OCI-LY3 (cell line): Measurements from ENCODE around the gene TCF12.

Source experiments
- EZH2phosphoT487 ChIP-seq: fragments of 200-600 bp; shearing (Covaris generic); IDR thresholded peaks from 2 replicates; pipeline ENCODE4 v1.6.1; 2018; ENCODE audit warnings: antibody characterized with exemption, mixed run types, low read depth
- TF ChIP-seq, protein P1 (sequence below): fragments of 200-600, 300-600 bp; sonication (generic); IDR thresholded peaks from 2 replicates; pipeline ENCODE4 v1.5.1; 2014; ENCODE audit warnings: antibody characterized with exemption, low read length, low read depth

DNA sequence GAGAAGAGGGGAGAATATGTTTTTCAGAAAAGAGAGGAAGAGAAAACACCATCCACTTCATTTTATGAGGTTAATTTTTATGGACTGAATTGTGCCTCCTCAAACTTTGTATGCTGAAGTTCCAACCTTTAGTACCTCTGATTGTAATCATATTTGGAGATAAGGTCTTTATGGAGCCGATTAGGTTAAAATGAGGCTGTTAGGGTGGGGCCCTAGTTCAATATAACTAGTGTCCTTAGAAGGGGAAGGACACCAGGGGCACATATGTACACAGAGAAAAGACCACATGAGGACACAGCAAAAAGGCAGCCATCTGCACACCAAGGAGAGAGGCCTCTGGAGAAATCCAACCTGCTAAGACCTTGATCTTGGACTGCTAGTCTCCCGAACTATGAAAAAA, 38.9 kb upstream of the TCF12 start:
- TF ChIP-seq, protein P1, sequence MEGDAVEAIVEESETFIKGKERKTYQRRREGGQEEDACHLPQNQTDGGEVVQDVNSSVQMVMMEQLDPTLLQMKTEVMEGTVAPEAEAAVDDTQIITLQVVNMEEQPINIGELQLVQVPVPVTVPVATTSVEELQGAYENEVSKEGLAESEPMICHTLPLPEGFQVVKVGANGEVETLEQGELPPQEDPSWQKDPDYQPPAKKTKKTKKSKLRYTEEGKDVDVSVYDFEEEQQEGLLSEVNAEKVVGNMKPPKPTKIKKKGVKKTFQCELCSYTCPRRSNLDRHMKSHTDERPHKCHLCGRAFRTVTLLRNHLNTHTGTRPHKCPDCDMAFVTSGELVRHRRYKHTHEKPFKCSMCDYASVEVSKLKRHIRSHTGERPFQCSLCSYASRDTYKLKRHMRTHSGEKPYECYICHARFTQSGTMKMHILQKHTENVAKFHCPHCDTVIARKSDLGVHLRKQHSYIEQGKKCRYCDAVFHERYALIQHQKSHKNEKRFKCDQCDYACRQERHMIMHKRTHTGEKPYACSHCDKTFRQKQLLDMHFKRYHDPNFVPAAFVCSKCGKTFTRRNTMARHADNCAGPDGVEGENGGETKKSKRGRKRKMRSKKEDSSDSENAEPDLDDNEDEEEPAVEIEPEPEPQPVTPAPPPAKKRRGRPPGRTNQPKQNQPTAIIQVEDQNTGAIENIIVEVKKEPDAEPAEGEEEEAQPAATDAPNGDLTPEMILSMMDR: no peak
- TF ChIP-seq EZH2phosphoT487: no peak
